Prostate gland (tissue), 2 donors: ENCODE measurements around the gene SBF2.

Source experiments
- POLR2A ChIP-seq: fragments of 450-650 bp; IDR thresholded peaks from one replicate; pipeline ENCODE4 v1.6.1; 2016; ENCODE audit warnings: antibody characterized with exemption, mild to moderate bottlenecking
- TF ChIP-seq, protein P1 (sequence below), 4 experiments: fragments of 200-600 bp in 2 of 4; fragments of 450-650 bp in 2 of 4; sonication (generic) in 2 of 4; IDR thresholded peaks; 1 replicate in 3 of 4; 2 replicates in 1 of 4; pipeline ENCODE4 v1.5.1; 2016 to 2019; ENCODE audit warnings: antibody characterized with exemption in 4 of 4, mild to moderate bottlenecking in 2 of 4, moderate library complexity in 2 of 4

DNA sequence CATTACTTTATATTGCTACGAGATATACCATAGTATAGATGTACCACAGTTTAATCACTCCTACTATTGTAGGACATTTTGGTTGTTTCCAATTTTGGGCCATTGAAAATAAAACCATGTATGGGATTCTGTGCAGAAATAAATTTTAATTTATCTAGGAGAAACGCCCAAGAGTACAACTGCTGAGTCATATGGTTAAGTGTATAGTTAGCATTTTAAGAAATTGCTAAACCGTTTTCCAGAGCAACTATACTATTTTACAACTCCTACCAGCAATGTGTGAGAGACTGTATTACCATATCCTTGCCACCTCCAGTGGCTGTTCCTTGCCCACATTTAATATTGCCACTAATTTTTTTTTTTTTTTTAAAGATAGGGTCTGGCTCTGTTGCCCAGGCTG, 163.1 kb downstream of the SBF2 start:
- TF ChIP-seq POLR2A = no peak
- TF ChIP-seq, protein P1, sequence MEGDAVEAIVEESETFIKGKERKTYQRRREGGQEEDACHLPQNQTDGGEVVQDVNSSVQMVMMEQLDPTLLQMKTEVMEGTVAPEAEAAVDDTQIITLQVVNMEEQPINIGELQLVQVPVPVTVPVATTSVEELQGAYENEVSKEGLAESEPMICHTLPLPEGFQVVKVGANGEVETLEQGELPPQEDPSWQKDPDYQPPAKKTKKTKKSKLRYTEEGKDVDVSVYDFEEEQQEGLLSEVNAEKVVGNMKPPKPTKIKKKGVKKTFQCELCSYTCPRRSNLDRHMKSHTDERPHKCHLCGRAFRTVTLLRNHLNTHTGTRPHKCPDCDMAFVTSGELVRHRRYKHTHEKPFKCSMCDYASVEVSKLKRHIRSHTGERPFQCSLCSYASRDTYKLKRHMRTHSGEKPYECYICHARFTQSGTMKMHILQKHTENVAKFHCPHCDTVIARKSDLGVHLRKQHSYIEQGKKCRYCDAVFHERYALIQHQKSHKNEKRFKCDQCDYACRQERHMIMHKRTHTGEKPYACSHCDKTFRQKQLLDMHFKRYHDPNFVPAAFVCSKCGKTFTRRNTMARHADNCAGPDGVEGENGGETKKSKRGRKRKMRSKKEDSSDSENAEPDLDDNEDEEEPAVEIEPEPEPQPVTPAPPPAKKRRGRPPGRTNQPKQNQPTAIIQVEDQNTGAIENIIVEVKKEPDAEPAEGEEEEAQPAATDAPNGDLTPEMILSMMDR (IDR thresholded peaks at IDR 0.05) = no peak
